HepG2 (cell line): ENCODE data around the gene FAM78B.

Source experiments
- CTCF ChIP-seq: sonication (generic); formaldehyde crosslinking; IDR thresholded peaks from 2 replicates; pipeline ENCODE4 v1.5.0; 2020; ENCODE audit warnings: mild to moderate bottlenecking, missing genetic modification reagents, moderate library complexity
- KLF6 ChIP-seq: IDR thresholded peaks from 2 replicates; pipeline ENCODE4 v1.8.0; 2016; ENCODE audit warnings: missing biosample characterization, missing genetic modification reagents
- ZNF30 ChIP-seq: sonication (generic); formaldehyde crosslinking; IDR thresholded peaks from 2 replicates; pipeline ENCODE4 v1.5.0; 2020; ENCODE audit warnings: mild to moderate bottlenecking, missing genetic modification reagents
- ZNF691 ChIP-seq: sonication (generic); formaldehyde crosslinking; IDR thresholded peaks from 2 replicates; pipeline ENCODE4 v1.4.0; 2020; ENCODE audit warnings: missing genetic modification reagents, low read depth, mild to moderate bottlenecking, borderline replicate concordance

- no peak for TF ChIP-seq ZNF30 (CRISPR knock-in tag)
- TF ChIP-seq KLF6 (CRISPR knock-in tag) = no peak
- TF ChIP-seq ZNF691 (CRISPR knock-in tag) = no peak
- TF ChIP-seq CTCF (CRISPR knock-in tag) = no peak
Measured at GRCh38 chr1:166152978-166153377, 13.8 kb downstream of the FAM78B start.
